Colonic mucosa (tissue), 4 donors: Measurements from ENCODE around the gene KLHL7. TPM values are rescaled to one million over a fixed set of nuclear protein-coding genes. Genes with fewer than 3 reads are reported as not detected.
"Not testable (repeated sequence)": the region's sequence is repeated elsewhere in the genome, so short reads cannot be mapped to it uniquely, and the experiment has no call there.

Source experiments
- DNase-seq: peaks from one replicate; pipeline ENCODE4 v3.0.0-alpha.2; 2020
- H3K27ac ChIP-seq: fragments of 200-600 bp; one replicate; pipeline ENCODE4 v1.8.0; 2021
- H3K27me3 ChIP-seq: fragments of 200-600 bp; one replicate; pipeline ENCODE4 v1.8.0; 2021
- H3K36me3 ChIP-seq: fragments of 200-600 bp; one replicate; pipeline ENCODE4 v1.8.0; 2021
- H3K4me1 ChIP-seq: fragments of 200-600 bp; one replicate; pipeline ENCODE4 v1.8.0; 2021; ENCODE audit warnings: mild to moderate bottlenecking
- H3K4me3 ChIP-seq: fragments of 200-600 bp; one replicate; pipeline ENCODE4 v1.8.0; 2021
- H3K9ac ChIP-seq, 2 donors: one replicate each; pipeline ENCODE4 v1.7.0; 2013; ENCODE audit warnings: control low read depth in 2 of 2, low read depth in 2 of 2, low read length in 2 of 2
- H3K9me3 ChIP-seq: fragments of 200-600 bp; one replicate; pipeline ENCODE4 v1.8.0; 2021
- CTCF ChIP-seq: fragments of 200-600 bp; IDR thresholded peaks from one replicate; pipeline ENCODE4 v1.8.0; 2022; ENCODE audit warnings: antibody characterized with exemption, mild to moderate bottlenecking
- intact Hi-C: fragments of 100-400 bp; cut with DNase I; formaldehyde crosslinking; loops from one replicate; pipeline ENCODE4 v1.14.1; 2022
- total RNA-seq, 2 donors: library from RNA; stranded (reverse); fragmentation: NEBNext Ultra II Directional in 1 of 2; extraction: Animal tissue kit (Norgen Biotek cat#: 25700) in 1 of 2; gene quantifications; one replicate each; pipeline ENCODE4 v1.2.1, GENCODE V29; 2021
- donor health status: healthy.
- donor health status: DM: no; HTN: no; CAD: no.
- donor health status: DM: no; HTN: no; CAD: no.

The KLHL7 gene
- total RNA-seq, 2 donors from 2014 or later: 16.5 to 17.0 TPM

- Histone ChIP-seq H3K27ac (no peak overlapping the region), H3K4me3 (no peak overlapping the region), H3K27me3 (no peaks in the 10 kb centered on the region), H3K36me3 (no peaks in the 10 kb centered on the region), H3K4me1 (no peaks in the 10 kb centered on the region), H3K9me3 (no peaks in the 10 kb centered on the region), H3K9ac (no peak overlapping the region)
- no peak for DNase-seq
- intact Hi-C loops: no loop called here
- TF ChIP-seq CTCF: no peak
These were observed 14.5 kb downstream of the KLHL7 start for GRCh38 chr7:23120106-23120505.

GRCh38 chr7:23121165-23121564 lies 15.6 kb downstream of the KLHL7 start:
- Histone ChIP-seq H3K9ac (no peak overlapping the region), H3K27me3 (no peaks in the 10 kb centered on the region), H3K4me3 (no peak overlapping the region), H3K9me3 (no peaks in the 10 kb centered on the region), H3K27ac (no peak overlapping the region), H3K4me1 (no peaks in the 10 kb centered on the region), H3K36me3 (no peaks in the 10 kb centered on the region)
- DNase-seq: no peak
- intact Hi-C loops: no loop called here
- no peak for TF ChIP-seq CTCF

GRCh38 chr7:23123007-23123406 lies 17.4 kb downstream of the KLHL7 start:
- no peak overlapping the region for H3K27ac ChIP-seq
- no peaks in the 10 kb centered on the region for H3K9me3 ChIP-seq
- H3K4me3 ChIP-seq: no peak overlapping the region
- H3K27me3 ChIP-seq: no peaks in the 10 kb centered on the region
- TF ChIP-seq CTCF: no peak
- H3K36me3 ChIP-seq: no peaks in the 10 kb centered on the region
- no peak for DNase-seq
- H3K4me1 ChIP-seq: no peaks in the 10 kb centered on the region
- intact Hi-C loops: no loop called here
- no peak overlapping the region for H3K9ac ChIP-seq

GRCh38 chr7:23123465-23123864 lies 17.9 kb downstream of the KLHL7 start:
- intact Hi-C loops: no loop called here
- TF ChIP-seq CTCF: no peak

GRCh38 chr7:23129036-23129435 lies 23.5 kb downstream of the KLHL7 start:
- no peak overlapping the region for H3K27ac ChIP-seq
- intact Hi-C loops: no loop called here
- H3K36me3 ChIP-seq: no peaks in the 10 kb centered on the region
- H3K9ac ChIP-seq: no peak overlapping the region
- no peaks in the 10 kb centered on the region for H3K9me3 ChIP-seq
- no peak overlapping the region for H3K4me3 ChIP-seq
- no peak for DNase-seq
- TF ChIP-seq CTCF: no peak
- H3K27me3 ChIP-seq: no peaks in the 10 kb centered on the region
- no peaks in the 10 kb centered on the region for H3K4me1 ChIP-seq

More at GRCh38 chr7:23123465-23123864, 17.9 kb downstream of the KLHL7 start:
- no peak overlapping the region for H3K9ac ChIP-seq
- H3K27me3 ChIP-seq: no peaks in the 10 kb centered on the region
- no peaks in the 10 kb centered on the region for H3K4me1 ChIP-seq
- H3K4me3 ChIP-seq: no peak overlapping the region
- no peaks in the 10 kb centered on the region for H3K9me3 ChIP-seq
- H3K36me3 ChIP-seq: no peaks in the 10 kb centered on the region
- no peak overlapping the region for H3K27ac ChIP-seq
- DNase-seq: no peak

- H3K4me1 ChIP-seq, DNase-seq, intact Hi-C loops, H3K9me3 ChIP-seq, H3K9ac ChIP-seq, H3K27ac ChIP-seq, H3K4me3 ChIP-seq, H3K27me3 ChIP-seq, H3K36me3 ChIP-seq: not testable (repeated sequence)
These were observed 26.2 kb downstream of the KLHL7 start for GRCh38 chr7:23131799-23132198.
